Aorta (tissue), 5 donors: ENCODE measurements around the gene FOLR2. TPM values are rescaled to one million over a fixed set of nuclear protein-coding genes. Genes with fewer than 3 reads are reported as not detected.
A peak's percentile ranks its signal among the peaks of the same experiment; 100 is the strongest.
"Not testable (repeated sequence)": the region's sequence is repeated elsewhere in the genome, so short reads cannot be mapped to it uniquely, and the experiment has no call there.

Source experiments
- ATAC-seq: fragments of 200-7000 bp; cut with Tn5 transposase; one replicate; pipeline ENCODE4 v1.9.1; 2022; ENCODE audit warnings: moderate library complexity; ENCODE audit not compliant: low FRiP score
- DNase-seq, 2 donors: peaks; one replicate each; pipeline ENCODE4 v3.0.0-alpha.2; 2020
- H3K27ac ChIP-seq, 2 donors: one replicate each; pipeline ENCODE4 v1.5.1; 2013; ENCODE audit warnings: low read length in 2 of 2, mild to moderate bottlenecking in 2 of 2, moderate library complexity in 2 of 2, control low read depth in 1 of 2, inconsistent platforms in 1 of 2, low read depth in 1 of 2
- H3K27me3 ChIP-seq, 2 donors: one replicate each; pipeline ENCODE4 v1.6.1; 2013; ENCODE audit warnings: control low read depth in 1 of 2, low read length in 1 of 2, mild to moderate bottlenecking in 1 of 2, moderate library complexity in 1 of 2; ENCODE audit not compliant: insufficient read depth in 2 of 2, control insufficient read depth in 1 of 2
- H3K36me3 ChIP-seq, 2 donors: one replicate each; pipeline ENCODE4 v1.6.1; 2013; ENCODE audit warnings: control low read depth in 1 of 2, low read length in 1 of 2, mild to moderate bottlenecking in 1 of 2; ENCODE audit not compliant: insufficient read depth in 2 of 2, control insufficient read depth in 1 of 2
- H3K4me1 ChIP-seq, 2 donors: one replicate each; pipeline ENCODE4 v1.6.1; 2013; ENCODE audit warnings: low read length in 2 of 2, control low read depth in 1 of 2, mild to moderate bottlenecking in 1 of 2, moderate library complexity in 1 of 2; ENCODE audit not compliant: insufficient read depth in 2 of 2, control insufficient read depth in 1 of 2
- H3K4me3 ChIP-seq, 2 donors: one replicate each; pipeline ENCODE4 v1.5.1; 2013; ENCODE audit warnings: low read length in 2 of 2, control low read depth in 1 of 2, mild to moderate bottlenecking in 1 of 2
- H3K9me3 ChIP-seq: one replicate; pipeline ENCODE4 v1.6.1; 2013; ENCODE audit warnings: mild to moderate bottlenecking, low read length; ENCODE audit not compliant: control insufficient read depth
- WGBS, 2 donors: extraction: QIAGEN DNeasy Blood & Tissue Kit; methylation state at CpG; one replicate each; pipeline ENCODE4 v1.1.7; 2013; 5-methylcytosine and 5-hydroxymethylcytosine counted together
- intact Hi-C, 2 donors: fragments of 100-400 bp; cut with DNase I; formaldehyde crosslinking; loops; one replicate each; pipeline versions ENCODE4 v1.14.2 to v1.15.0; 2022
- long read RNA-seq, 2 donors: library from polyadenylated mRNA; unstranded; transcript quantifications; one replicate each; pipeline ENCODE4 v2.0.0, GENCODE V29; 2020 to 2021
- polyA plus RNA-seq, 2 donors: library from polyadenylated mRNA; stranded (reverse); fragments of 200-250 nt; gene quantifications; one replicate each; pipeline ENCODE4 v1.2.3, GENCODE V29; 2013
- total RNA-seq, 2 donors: library from RNA; stranded (reverse); fragmentation: NEBNext Ultra II Directional; extraction: Animal tissue kit (Norgen Biotek cat#: 25700); gene quantifications; one replicate each; pipeline ENCODE4 v1.2.1, GENCODE V29; 2021
- donor health status: healthy with polysubstance abuse.
- donor health status: Bipolar disorder and iron deficiency.
- donor health status: DM: no; HTN: no; CAD: no.
- donor health status: DM: no; HTN: no; CAD: no.
- donor health status: DM: yes; HTN: yes; CAD: no.

Gene FOLR2
- total RNA-seq: 10 to 100 TPM; 27.7 to 85.2 TPM
- 10 to 100 TPM in 1 of 2 donors, 1 to 10 TPM in 1; 8.8 to 25.3 TPM for polyA plus RNA-seq
- long read RNA-seq, donor 1, transcript FOLR2-201 (5 exons, 1,138 nt): major isoform, 12 of 29 reads
- long read RNA-seq, donor 1, partial matches to known transcripts: 9 of 29 reads
- long read RNA-seq, donor 1, other reads (novel, unspliced or antisense): 6 of 29 reads
- long read RNA-seq, donor 2, transcript FOLR2-201 (5 exons, 1,138 nt): major isoform, 26 of 38 reads
- long read RNA-seq, donor 2, partial matches to known transcripts: 7 of 38 reads
- long read RNA-seq, donor 2, other reads (novel, unspliced or antisense): 2 of 38 reads

DNA sequence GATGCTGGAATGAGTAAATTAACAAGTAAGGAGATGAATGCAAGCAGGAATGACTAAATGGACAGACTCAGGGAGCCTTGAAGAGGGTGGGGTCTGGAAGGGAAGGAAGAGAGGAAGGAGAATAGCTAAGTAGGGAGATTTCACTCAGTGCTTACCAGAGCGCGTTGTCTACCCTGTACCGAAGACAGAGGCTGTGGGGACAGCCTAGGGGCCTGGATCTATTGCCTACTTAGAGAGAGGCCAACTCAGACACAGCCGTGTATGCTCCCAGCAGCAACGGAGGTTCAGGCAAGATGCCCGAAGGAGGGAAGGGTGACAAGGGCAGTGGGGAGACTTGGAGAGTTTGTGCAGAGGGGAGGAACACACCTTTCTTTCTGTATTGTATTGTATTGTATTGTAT, at the start of gene FOLR2:
Gene FOLR2, plus strand, starts transcription at position 157 of the 400 bp plus-strand sequence. CDS start 1,791 bp downstream, outside the sequence.
- Histone ChIP-seq H3K36me3 (no peaks in the 10 kb centered on the region), H3K27ac (no peak within 1 kb of the TSS), H3K4me3 (no peak within 1 kb of the TSS), H3K4me1 (no peaks in the 10 kb centered on the region), H3K27me3 (no peaks in the 10 kb centered on the region), H3K9me3 (no peaks in the 10 kb centered on the region)
- 87 to 90% methylated on average over 6 of the region's 6 CpGs for WGBS, 2 donors
- ATAC-seq: no peak
- intact Hi-C loops: no loop called here
- peak in 1 of 2 donors; percentile 50 for DNase-seq

DNA sequence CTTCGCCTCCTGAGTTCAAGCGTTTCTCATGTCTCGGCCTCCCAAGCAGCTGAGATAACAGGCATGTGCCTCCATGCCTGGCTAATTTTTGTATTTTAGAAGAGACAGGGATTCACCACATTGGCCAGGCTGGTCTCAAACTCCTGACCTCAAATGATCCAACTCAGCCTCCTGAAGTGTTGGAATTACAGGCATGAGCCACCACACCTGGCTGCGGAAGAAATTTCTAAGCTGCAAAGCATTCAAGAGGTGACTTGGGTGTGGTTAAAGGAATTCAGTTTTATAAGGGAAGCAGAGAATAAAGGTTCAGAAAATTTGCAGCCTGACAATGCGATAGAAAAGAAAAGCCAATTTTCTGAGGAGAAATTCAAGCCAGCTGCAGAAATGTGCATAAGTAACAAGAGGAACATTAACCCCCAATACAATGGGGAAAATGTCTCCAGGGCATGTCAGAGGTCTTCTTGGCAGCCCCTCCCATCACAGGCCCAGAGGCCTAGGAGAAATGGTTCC, 47.5 kb upstream of the FOLR2 start:
- H3K27me3 ChIP-seq, H3K4me3 ChIP-seq, H3K27ac ChIP-seq, H3K4me1 ChIP-seq, DNase-seq, intact Hi-C loops, H3K36me3 ChIP-seq, H3K9me3 ChIP-seq, ATAC-seq: not testable (repeated sequence)
- 91 to 95% methylated on average over 5 of the region's 5 CpGs for WGBS, 2 donors

DNA sequence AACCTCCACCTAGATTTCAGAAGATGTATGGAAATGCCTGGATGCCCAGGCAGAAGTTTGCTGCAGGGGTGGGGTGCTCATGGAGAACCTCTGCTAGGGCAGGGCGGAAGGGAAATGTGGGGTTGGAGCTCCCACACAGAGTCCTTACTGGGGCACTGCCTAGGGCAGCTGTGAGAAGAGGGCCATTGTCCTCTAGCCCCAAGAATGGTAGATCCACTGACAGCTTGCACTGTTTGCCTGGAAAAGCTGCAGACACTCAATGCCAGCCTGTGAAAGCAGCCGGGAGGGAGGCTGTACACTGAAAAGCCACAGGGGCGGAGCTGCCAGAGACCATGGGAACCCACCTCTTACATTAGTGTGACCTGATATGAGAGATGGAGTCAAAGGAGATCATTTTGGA, 46.8 kb upstream of the FOLR2 start:
- DNase-seq, H3K4me1 ChIP-seq, intact Hi-C loops, H3K36me3 ChIP-seq, H3K4me3 ChIP-seq, H3K9me3 ChIP-seq, H3K27me3 ChIP-seq, ATAC-seq, H3K27ac ChIP-seq: not testable (repeated sequence)
- WGBS, 2 donors: 81 to 82% methylated on average over 3 of the region's 3 CpGs

DNA sequence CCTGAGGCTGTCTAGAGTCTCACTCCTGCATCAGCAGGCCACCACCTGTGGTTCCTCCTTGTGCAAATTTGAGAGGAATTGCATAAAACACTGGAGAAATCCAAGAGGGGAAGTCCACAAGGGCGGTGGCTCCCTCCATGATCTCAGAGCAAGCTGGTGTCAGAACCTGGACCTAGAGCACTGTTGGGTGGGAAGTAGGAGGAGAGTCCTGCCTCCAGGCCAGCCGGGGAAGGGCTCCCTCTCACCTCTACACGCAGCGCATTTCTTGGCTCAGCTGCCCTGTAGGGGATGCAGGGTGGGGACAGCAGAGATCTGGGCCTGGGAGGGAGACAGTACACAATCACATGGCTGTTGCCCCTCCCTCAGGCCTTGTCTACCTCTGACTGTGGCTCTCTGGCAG, 44.6 kb upstream of the FOLR2 start:
- H3K4me3 ChIP-seq, H3K36me3 ChIP-seq, H3K27me3 ChIP-seq, H3K4me1 ChIP-seq, H3K9me3 ChIP-seq, ATAC-seq, H3K27ac ChIP-seq, DNase-seq, intact Hi-C loops: not testable (repeated sequence)
- 73 to 78% methylated on average over 4 of the region's 4 CpGs for WGBS, 2 donors

DNA sequence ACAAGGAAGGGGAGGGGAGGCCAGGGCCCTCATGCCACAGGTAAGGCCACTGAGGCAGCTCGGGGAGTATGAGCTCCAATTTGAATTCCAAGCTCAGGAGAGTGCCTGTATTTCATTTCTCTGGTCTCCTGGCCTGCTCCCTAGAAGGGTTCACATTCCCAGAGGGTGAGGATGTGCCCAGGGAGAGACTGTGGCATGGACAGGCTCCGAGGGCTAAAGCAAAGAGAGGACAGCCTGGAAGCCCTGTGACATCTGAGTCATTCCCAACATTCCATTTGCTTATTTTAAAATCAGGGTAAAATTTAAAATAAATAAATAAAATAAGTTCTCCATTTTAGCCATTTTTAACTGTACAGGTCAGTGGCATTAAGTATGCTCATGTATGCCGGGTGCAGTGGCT, 43.3 kb upstream of the FOLR2 start:
- H3K27ac ChIP-seq: no peak overlapping the region
- intact Hi-C loops: no loop called here
- no peaks in the 10 kb centered on the region for H3K9me3 ChIP-seq
- H3K27me3 ChIP-seq: no peaks in the 10 kb centered on the region
- H3K36me3 ChIP-seq: no peaks in the 10 kb centered on the region
- H3K4me1 ChIP-seq: no peaks in the 10 kb centered on the region
- ATAC-seq: no peak
- DNase-seq: no peak
- WGBS, 2 donors: 73 to 85% methylated on average over 3 of the region's 3 CpGs
- H3K4me3 ChIP-seq: no peak overlapping the region

DNA sequence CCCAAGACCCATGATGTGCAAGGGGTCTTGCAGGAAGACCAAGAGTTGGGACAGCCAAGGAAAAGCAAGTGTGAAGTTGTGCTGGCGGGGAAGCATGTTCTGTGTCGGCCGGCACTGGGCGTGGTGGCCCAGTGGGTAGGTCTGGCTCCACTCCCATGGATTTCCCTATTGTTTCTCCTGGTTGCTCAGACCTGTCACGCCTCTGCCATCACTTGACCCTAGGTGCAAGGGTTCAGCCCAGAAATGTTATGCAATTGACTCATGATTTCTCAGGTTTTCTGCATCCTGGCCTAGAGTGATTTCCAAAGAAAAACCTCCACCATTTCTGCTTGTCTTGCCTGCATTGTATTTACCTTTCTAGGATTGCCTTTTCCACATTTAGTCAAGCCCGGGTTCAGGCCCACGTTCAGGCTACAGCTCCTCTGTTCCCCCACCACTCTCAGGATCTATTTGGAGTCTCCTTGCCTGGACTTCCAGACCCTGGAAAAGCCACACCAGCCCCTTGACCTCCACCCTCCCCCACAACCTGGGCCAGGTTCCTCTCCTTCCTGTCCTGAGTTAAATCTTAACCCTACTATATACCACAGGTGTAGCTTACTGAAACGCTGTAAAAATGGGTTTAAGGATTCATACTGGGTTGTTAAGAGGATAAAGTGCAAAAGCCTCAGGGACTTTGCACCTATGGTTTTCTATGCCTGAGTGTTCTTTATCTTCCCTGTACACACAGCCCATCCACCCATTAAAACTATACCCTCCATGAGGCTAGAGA, 42.1 kb upstream of the FOLR2 start:
- Histone ChIP-seq H3K27me3 (no peaks in the 10 kb centered on the region), H3K36me3 (no peaks in the 10 kb centered on the region), H3K4me3 (no peak overlapping the region), H3K4me1 (no peaks in the 10 kb centered on the region), H3K9me3 (no peaks in the 10 kb centered on the region), H3K27ac (no peak overlapping the region)
- 84 to 91% methylated on average over 8 of the region's 8 CpGs for WGBS, 2 donors
- intact Hi-C loops: no loop called here
- DNase-seq (no peak), ATAC-seq (no peak)

DNA sequence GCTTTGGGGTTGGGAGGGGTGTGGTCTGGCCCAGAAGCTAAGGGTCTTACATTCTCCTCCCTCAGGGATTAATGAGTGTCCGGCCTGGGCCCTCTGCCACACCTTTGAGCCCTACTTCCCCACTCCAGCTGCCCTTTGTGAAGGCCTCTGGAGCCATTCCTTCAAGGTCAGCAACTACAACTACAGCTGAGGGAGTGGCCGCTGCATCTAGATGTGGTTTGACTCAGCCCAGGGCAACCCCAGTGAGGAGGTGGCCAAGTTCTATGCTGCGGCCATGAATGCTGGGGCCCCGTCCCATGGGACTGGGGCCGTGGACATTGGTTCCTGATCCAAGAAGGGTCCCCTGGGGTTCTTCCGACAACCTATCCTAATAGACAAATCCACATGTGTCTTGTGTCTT, 38.9 kb upstream of the FOLR2 start:
- Histone ChIP-seq H3K9me3 (no peaks in the 10 kb centered on the region), H3K27ac (no peak overlapping the region), H3K4me1 (no peaks in the 10 kb centered on the region), H3K4me3 (no peak overlapping the region), H3K27me3 (no peaks in the 10 kb centered on the region), H3K36me3 (no peaks in the 10 kb centered on the region)
- WGBS, 2 donors: 86 to 87% methylated on average over 6 of the region's 6 CpGs
- DNase-seq (no peak), ATAC-seq (no peak)
- intact Hi-C loops: no loop called here

DNA sequence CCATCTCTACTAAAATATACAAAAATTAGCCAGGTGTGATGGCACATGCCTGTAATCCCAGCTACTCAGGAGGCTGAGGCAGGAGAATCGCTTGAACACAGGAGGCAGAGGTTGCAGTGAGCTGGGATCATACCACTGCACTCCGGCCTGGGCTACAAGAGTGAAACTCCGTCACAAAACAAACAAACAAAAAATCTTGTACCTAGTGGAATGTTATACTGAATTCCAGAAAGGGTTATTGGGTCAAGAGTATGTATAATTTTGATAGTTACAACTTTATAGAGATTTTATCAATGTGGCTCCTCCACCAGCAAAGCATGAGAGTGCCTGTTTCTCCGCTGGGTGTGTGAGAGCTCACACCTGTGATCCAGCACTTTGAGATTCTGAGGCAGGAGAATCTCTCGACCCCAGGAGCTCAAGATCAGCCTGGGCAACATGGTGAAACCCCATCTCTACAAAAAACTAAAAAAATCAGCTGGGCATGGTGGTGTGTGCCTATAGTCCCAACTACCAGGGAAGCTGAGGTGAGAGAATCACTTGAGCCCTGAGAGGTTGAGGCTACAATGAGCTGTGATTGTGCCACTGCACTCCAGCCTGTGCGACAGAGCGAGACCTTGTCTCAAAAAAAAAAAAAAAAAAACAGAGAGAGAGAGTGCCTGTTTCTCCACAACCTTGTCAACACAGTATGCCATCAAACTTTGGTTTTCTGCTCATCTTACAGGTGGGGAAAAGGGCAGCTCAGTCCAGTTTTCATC, 37.4 kb upstream of the FOLR2 start:
- H3K4me1 ChIP-seq: no peaks in the 10 kb centered on the region
- no peaks in the 10 kb centered on the region for H3K27me3 ChIP-seq
- ATAC-seq (no peak), DNase-seq (no peak)
- no peaks in the 10 kb centered on the region for H3K36me3 ChIP-seq
- WGBS, 2 donors: 62 to 75% methylated on average over 7 of the region's 7 CpGs
- no peak overlapping the region for H3K4me3 ChIP-seq
- intact Hi-C loops: no loop called here
- H3K9me3 ChIP-seq: no peaks in the 10 kb centered on the region
- H3K27ac ChIP-seq: no peak overlapping the region
